8988T (cell line): Measurements from ENCODE around the gene STIP1.

Experiments used
- DNase-seq: peaks from one replicate; pipeline ENCODE4 v3.0.0; 2011

Gene STIP1

GRCh38 chr11:64203421-64204079 is 17.6 kb downstream of the STIP1 start:
- no peak for DNase-seq

GRCh38 chr11:64204080-64204440 is 18.1 kb downstream of the STIP1 start:
- no peak for DNase-seq

- peak; percentile 92 for DNase-seq
Observed at GRCh38 chr11:64204464-64204989, 18.6 kb downstream of the STIP1 start.

GRCh38 chr11:64206457-64207255 is 20.7 kb downstream of the STIP1 start, which contains the start of gene FERMT3:
FERMT3 (plus strand) TSS chr11:64206721; CDS start chr11:64207365, 644 bp downstream.
- DNase-seq, result no peak

GRCh38 chr11:64207256-64208085 is 21.5 kb downstream of the STIP1 start:
- no peak for DNase-seq

- DNase-seq, result no peak
Observed at GRCh38 chr11:64208086-64208795, 22.3 kb downstream of the STIP1 start.

GRCh38 chr11:64208796-64209562 is 23.0 kb downstream of the STIP1 start:
- DNase-seq, result no peak

GRCh38 chr11:64209563-64209843 is 23.5 kb downstream of the STIP1 start:
- DNase-seq, result no peak

- no peak for DNase-seq
Observed at GRCh38 chr11:64210301-64211020, 24.5 kb downstream of the STIP1 start.

- no peak for DNase-seq
Observed at GRCh38 chr11:64211181-64211872, 25.4 kb downstream of the STIP1 start.

GRCh38 chr11:64216879-64217278 is 30.9 kb downstream of the STIP1 start:
- DNase-seq, result no peak

GRCh38 chr11:64218628-64219353 is 32.8 kb downstream of the STIP1 start:
- DNase-seq, result no peak

- no peak for DNase-seq
Observed at GRCh38 chr11:64219354-64219684, 33.3 kb downstream of the STIP1 start.

- no peak for DNase-seq
Observed at GRCh38 chr11:64219755-64220154, 33.8 kb downstream of the STIP1 start.

- DNase-seq, result no peak
Observed at GRCh38 chr11:64220271-64220670, 34.3 kb downstream of the STIP1 start.

GRCh38 chr11:64220798-64221197 is 34.8 kb downstream of the STIP1 start:
- DNase-seq, result no peak

GRCh38 chr11:64222651-64223000 is 36.7 kb downstream of the STIP1 start:
- DNase-seq, result no peak

GRCh38 chr11:64223001-64223651 is 37.2 kb downstream of the STIP1 start:
- DNase-seq, result no peak

GRCh38 chr11:64224151-64224890 is 38.4 kb downstream of the STIP1 start:
- DNase-seq, result peak; percentile 31
